Measurements from ENCODE around the gene CADPS.

CADPS gene

GRCh38 chr3:62551556-62551955 lies 323.7 kb downstream of the CADPS start:
- DNase-seq (ENCODE audit: extremely low read depth, low read depth): no peak
- TF ChIP-seq CTCF (IDR thresholded peaks at IDR 0.05; ENCODE audit: low read depth, low read length): no peak

DNA sequence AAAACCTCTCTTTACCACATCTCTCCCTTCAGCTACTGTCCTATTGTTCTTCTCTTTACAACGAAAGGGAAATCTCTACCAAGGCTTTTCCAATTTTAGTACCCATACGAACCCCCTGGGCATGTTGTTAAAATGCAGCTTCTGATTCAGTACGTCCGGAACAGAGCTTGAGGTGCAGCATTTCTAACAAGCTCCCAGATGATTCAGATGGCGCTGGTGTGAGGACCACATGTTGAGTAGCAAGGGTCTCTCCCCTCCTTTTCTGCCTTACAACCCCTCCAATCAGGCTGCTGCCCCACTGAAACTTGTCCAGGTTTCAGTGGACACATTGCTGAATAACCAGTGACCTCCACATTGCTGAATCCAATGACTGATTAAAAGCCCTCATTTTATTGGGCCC lies 324.8 kb downstream of the CADPS start:
- DNase-seq (ENCODE audit: extremely low read depth, low read depth): no peak
- no peak for TF ChIP-seq CTCF (IDR thresholded peaks at IDR 0.05; ENCODE audit: low read depth, low read length)

DNA sequence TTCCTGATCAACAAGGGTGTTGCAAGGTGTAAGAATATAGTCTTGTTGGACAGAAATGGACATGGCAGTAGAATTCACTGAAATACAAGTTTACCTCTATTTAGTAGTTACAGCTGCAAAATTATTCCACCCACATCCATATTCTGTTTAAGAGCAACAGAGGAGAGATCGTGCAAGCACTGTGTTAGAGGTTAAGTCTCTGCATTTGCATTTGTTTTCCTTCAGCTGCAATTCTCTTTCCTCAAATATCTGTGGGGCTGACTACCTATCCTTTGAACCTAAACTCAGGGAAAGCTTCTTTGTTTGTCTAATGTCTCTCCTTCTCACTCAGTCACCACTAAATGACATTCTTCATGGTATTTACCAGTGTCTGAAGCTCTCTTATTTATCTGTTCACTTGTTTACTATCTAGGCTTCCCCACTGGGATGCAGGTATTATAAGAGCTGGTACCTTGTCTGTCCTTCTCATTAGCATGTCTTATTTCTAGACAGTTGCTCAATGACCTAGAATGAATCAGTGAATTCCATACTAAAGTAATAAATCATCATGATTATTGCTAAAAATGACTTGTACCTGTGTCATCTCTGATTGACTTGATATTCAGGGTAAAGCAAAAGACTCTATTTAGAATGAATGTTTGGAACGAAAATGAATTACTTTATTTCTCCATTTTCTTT lies 326.5 kb downstream of the CADPS start:
- no peak for TF ChIP-seq CTCF (IDR thresholded peaks at IDR 0.05; ENCODE audit: low read depth, low read length)
- no peak for DNase-seq (ENCODE audit: extremely low read depth, low read depth)

DNA sequence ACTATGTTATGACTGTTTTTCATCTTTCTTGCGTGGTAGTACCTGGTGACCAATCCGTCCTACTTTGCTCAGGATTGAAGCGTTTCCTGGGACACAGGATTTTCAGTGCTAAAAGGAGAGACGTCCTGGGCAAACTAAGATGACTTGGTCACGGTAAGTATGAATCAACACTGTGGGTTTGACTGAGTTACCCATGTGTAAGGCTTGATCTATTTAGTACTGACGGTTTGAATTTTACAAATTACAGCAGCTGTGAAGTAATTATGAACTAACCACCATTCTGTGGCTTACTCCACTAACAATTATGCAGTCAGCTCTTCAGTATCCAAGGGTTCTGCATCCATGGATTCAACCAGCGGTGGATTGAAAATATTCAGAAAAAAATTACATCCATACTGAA lies 328.9 kb downstream of the CADPS start:
- DNase-seq (ENCODE audit: extremely low read depth, low read depth): no peak

DNA sequence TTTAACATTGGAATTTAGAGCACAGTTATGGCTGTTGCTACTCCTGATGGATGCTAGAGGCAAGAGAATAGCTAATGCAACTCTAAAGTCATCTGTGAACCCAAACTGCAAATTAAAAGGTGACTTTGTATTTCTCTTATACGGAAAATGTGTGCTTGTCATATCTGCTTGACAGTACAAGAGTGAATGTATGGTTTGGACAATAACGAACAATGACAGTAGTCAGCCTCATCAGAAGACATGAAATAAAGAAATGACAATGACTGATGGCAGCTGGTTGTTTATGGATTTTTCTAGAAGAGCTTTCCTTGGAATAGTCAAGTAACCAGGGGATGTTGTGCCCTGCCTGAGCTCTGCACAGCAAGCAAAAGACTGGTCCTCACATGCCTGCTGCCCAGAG lies 333.0 kb downstream of the CADPS start:
- TF ChIP-seq CTCF (IDR thresholded peaks at IDR 0.05; ENCODE audit: low read depth, low read length): no peak
- DNase-seq (ENCODE audit: extremely low read depth, low read depth): no peak

More for the DNA sequence above, 328.9 kb downstream of the CADPS start:
- TF ChIP-seq CTCF (IDR thresholded peaks at IDR 0.05; ENCODE audit: low read depth, low read length): no peak

GRCh38 chr3:62539762-62540161 lies 335.5 kb downstream of the CADPS start:
- TF ChIP-seq CTCF (IDR thresholded peaks at IDR 0.05; ENCODE audit: low read depth, low read length): no peak
- no peak for DNase-seq (ENCODE audit: extremely low read depth, low read depth)

GRCh38 chr3:62538691-62539356 lies 336.4 kb downstream of the CADPS start:
- DNase-seq (ENCODE audit: extremely low read depth, low read depth): no peak
- TF ChIP-seq CTCF (IDR thresholded peaks at IDR 0.05; ENCODE audit: low read depth, low read length): no peak
